Pancreas (tissue), 10 donors: ENCODE results near the gene ANK2. TPM values are rescaled to one million over a fixed set of nuclear protein-coding genes. Genes with fewer than 3 reads are reported as not detected.

Experiments used
- ATAC-seq, 4 donors: fragments of 200-7000 bp; cut with Tn5 transposase; one replicate each; pipeline versions ENCODE4 v1.8.0 to v1.9.1; 2020; ENCODE audit warnings: mild to moderate bottlenecking in 4 of 4, moderate library complexity in 4 of 4
- DNase-seq, 6 donors: peaks; one replicate each; pipeline ENCODE4 v3.0.0-alpha.2; 2020
- FAIRE-seq: peaks from 2 replicates; lab custom pipeline; 2012; peaks lifted over from hg19 to GRCh38; lab: Jason Lieb, UNC
- H3K27ac ChIP-seq, 4 donors: fragments of 200-600 bp; sonication (generic); 1 replicate in 3 of 4; 2 replicates in 1 of 4; pipeline versions ENCODE4 v1.5.0 to v1.8.0; 2020
- H3K27me3 ChIP-seq, 4 donors: fragments of 200-600 bp; one replicate each; pipeline ENCODE4 v1.8.0; 2021
- H3K36me3 ChIP-seq, 3 donors: fragments of 200-600 bp; sonication (generic) in 1 of 3; one replicate each; pipeline versions ENCODE4 v1.5.0 to v1.8.0; 2020 to 2021
- H3K4me1 ChIP-seq, 3 donors: fragments of 200-600 bp; one replicate each; pipeline ENCODE4 v1.8.0; 2021
- H3K4me3 ChIP-seq, 4 donors: fragments of 200-600 bp; sonication (generic) in 2 of 4; one replicate each; pipeline versions ENCODE4 v1.5.0 to v1.8.0; 2020 to 2021
- H3K9me3 ChIP-seq, 4 donors: fragments of 200-600 bp; one replicate each; pipeline ENCODE4 v1.8.0; 2021
- CTCF ChIP-seq, 4 donors: fragments of 200-600 bp; sonication (generic) in 3 of 4; IDR thresholded peaks; one replicate each; pipeline versions ENCODE4 v1.5.0 to v1.8.0; 2021; ENCODE audit warnings: antibody characterized with exemption in 4 of 4
- WGBS, 2 donors: extraction: QIAGEN DNeasy Blood & Tissue Kit; methylation state at CpG; one replicate each; pipeline ENCODE4 v1.1.7; 2013; 5-methylcytosine and 5-hydroxymethylcytosine counted together
- intact Hi-C, 3 donors: fragments of 100-400 bp; cut with DNase I; formaldehyde crosslinking; loops; one replicate each; pipeline versions ENCODE4 v1.11.1 to v1.14.2; 2022
- polyA plus RNA-seq, 2 donors: library from polyadenylated mRNA; stranded (reverse); fragments of 200-250 nt; gene quantifications; one replicate each; pipeline ENCODE4 v1.2.3, GENCODE V29; 2013
- total RNA-seq, 6 donors: library from RNA; stranded (reverse); fragmentation: NEBNext Ultra II Directional in 4 of 6; extraction: Animal tissue kit (Norgen Biotek cat#: 25700) in 4 of 6; gene quantifications; one replicate each; pipeline versions ENCODE4 v1.2.1 to v1.2.4, GENCODE V29; 2021 to 2023
- donor health status: healthy with polysubstance abuse.
- donor health status: DM: no; HTN: no; CAD: no; lungs with moderate emphysema.
- donor health status: DM: no; HTN: no; CAD: no.
- donor health status: control.
- donor health status: control.
- donor health status: Bipolar disorder and iron deficiency.
- donor health status: DM: yes; HTN: yes; CAD: no.
- donor health status: DM: no; HTN: no; CAD: no.
- donor health status: DM: no; HTN: no; CAD: no.
- donor health status: DM: yes; HTN: yes; CAD: no.

ANK2 gene
- total and polyA plus RNA-seq, 8 donors, result 1.0 to 4.2 (median 2.7) TPM

GRCh38 chr4:113131621-113132020 is 82.2 kb downstream of the ANK2 start:
- no peak overlapping the region for H3K4me3 ChIP-seq
- DNase-seq (no peak), FAIRE-seq (no peak), ATAC-seq (no peak)
- 78 to 82% methylated on average over 2 of the region's 2 CpGs for WGBS, 2 donors
- H3K9me3 ChIP-seq, result no peaks in the 10 kb centered on the region
- no peak for TF ChIP-seq CTCF (IDR thresholded peaks at IDR 0.05)
- H3K4me1 ChIP-seq, result no peaks in the 10 kb centered on the region
- no peaks in the 10 kb centered on the region for H3K36me3 ChIP-seq
- H3K27ac ChIP-seq, result no peak overlapping the region
- intact Hi-C loops, result no loop called here
- H3K27me3 ChIP-seq, result no peaks in the 10 kb centered on the region

- DNase-seq (no peak), ATAC-seq (peak; percentile 57 to 86 (median 82)), FAIRE-seq (no peak)
- Histone ChIP-seq H3K9me3 (no peaks in the 10 kb centered on the region), H3K36me3 (no peaks in the 10 kb centered on the region), H3K27me3 (no peaks in the 10 kb centered on the region), H3K27ac (peak overlapping the region in 2 of 4 donors; percentile 8 to 61), H3K4me3 (no peak overlapping the region), H3K4me1 (peaks cover 0 to 24% (median 19%) of the 10 kb centered on the region in 3 donors)
- TF ChIP-seq CTCF (IDR thresholded peaks at IDR 0.05), result no peak
- whole genome bisulfite sequencing, 2 donors, result 5 to 6% methylated on average over 3 of the region's 3 CpGs
- intact Hi-C loops, result no loop called here
These were observed 92.5 kb downstream of the ANK2 start for GRCh38 chr4:113141901-113142346.

- intact Hi-C loops, result no loop called here
- no peak for TF ChIP-seq CTCF (IDR thresholded peaks at IDR 0.05)
- Histone ChIP-seq H3K27ac (peak overlapping the region in 2 of 4 donors; percentile 8 to 61), H3K27me3 (no peaks in the 10 kb centered on the region), H3K9me3 (no peaks in the 10 kb centered on the region), H3K4me3 (no peak overlapping the region), H3K36me3 (no peaks in the 10 kb centered on the region), H3K4me1 (peaks cover 0 to 24% (median 19%) of the 10 kb centered on the region in 3 donors)
- 27 to 45% methylated on average over 3 of the region's 3 CpGs for WGBS, 2 donors
- ATAC-seq (no peak), DNase-seq (no peak), FAIRE-seq (no peak)
These were observed 92.9 kb downstream of the ANK2 start for GRCh38 chr4:113142351-113142750.

GRCh38 chr4:113144091-113144490 is 94.6 kb downstream of the ANK2 start:
- Histone ChIP-seq H3K36me3 (no peaks in the 10 kb centered on the region), H3K4me1 (peaks cover 5 to 25% (median 24%) of the 10 kb centered on the region in 3 donors), H3K9me3 (no peaks in the 10 kb centered on the region), H3K27me3 (no peaks in the 10 kb centered on the region), H3K27ac (no peak overlapping the region), H3K4me3 (no peak overlapping the region)
- TF ChIP-seq CTCF (IDR thresholded peaks at IDR 0.05), result no peak
- WGBS, 2 donors, result 67 to 85% methylated on average over 2 of the region's 2 CpGs
- no peak for DNase-seq
- FAIRE-seq, result no peak
- ATAC-seq, result no peak
- intact Hi-C loops, result no loop called here

GRCh38 chr4:113145147-113145518 is 95.7 kb downstream of the ANK2 start:
- no peak overlapping the region for H3K4me3 ChIP-seq
- intact Hi-C loops, result no loop called here
- H3K9me3 ChIP-seq, result no peaks in the 10 kb centered on the region
- H3K36me3 ChIP-seq, result no peaks in the 10 kb centered on the region
- WGBS, 2 donors, result 79 to 87% methylated on average over 1 of the region's 1 CpG
- no peaks in the 10 kb centered on the region for H3K27me3 ChIP-seq
- TF ChIP-seq CTCF (IDR thresholded peaks at IDR 0.05), result no peak
- FAIRE-seq, result no peak
- no peak for ATAC-seq
- H3K27ac ChIP-seq, result no peak overlapping the region
- no peak for DNase-seq
- H3K4me1 ChIP-seq, result peaks cover 5 to 25% (median 24%) of the 10 kb centered on the region in 3 donors
